ENCODE results near the gene SWAP70.
"Not testable (repeated sequence)": the region's sequence is repeated elsewhere in the genome, so short reads cannot be mapped to it uniquely, and the experiment has no call there.

SWAP70 gene

DNA sequence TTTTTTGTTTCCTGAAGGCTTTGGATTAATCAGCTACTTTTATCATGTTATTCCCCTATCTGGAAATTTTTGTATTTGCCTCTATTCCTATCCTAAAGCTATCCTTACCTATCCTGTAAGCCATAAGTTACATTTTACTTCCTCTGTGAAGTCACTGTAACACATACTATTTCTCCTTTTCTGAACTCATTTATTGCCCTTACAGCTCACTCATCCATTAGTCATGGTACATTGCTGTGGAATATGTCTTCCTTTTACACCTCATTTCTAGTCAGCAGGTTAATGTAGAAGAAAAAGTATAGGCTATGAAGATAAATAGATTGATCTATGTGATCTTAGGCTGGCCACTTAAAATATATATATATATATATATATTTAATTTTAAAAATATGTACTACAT is 28.0 kb downstream of the SWAP70 start:
- Histone ChIP-seq H3K9ac (ENCODE audit: low read length) (no peak overlapping the region), H3K9me3 (ENCODE audit: control insufficient read depth, insufficient read depth, low read depth, low read length) (no peaks in the 10 kb centered on the region), H3K27me3 (ENCODE audit: control insufficient read depth, insufficient read depth, low read length) (no peaks in the 10 kb centered on the region), H3K36me3 (ENCODE audit: control insufficient read depth, insufficient read depth, low read length) (peaks cover 31% of the 10 kb centered on the region), H3K4me1 (ENCODE audit: control insufficient read depth, insufficient read depth, low read length) (peaks cover 38% of the 10 kb centered on the region), H3K4me3 (ENCODE audit: low read depth, low read length) (no peak overlapping the region), H3K27ac (ENCODE audit: low read depth, low read length) (no peak overlapping the region)

DNA sequence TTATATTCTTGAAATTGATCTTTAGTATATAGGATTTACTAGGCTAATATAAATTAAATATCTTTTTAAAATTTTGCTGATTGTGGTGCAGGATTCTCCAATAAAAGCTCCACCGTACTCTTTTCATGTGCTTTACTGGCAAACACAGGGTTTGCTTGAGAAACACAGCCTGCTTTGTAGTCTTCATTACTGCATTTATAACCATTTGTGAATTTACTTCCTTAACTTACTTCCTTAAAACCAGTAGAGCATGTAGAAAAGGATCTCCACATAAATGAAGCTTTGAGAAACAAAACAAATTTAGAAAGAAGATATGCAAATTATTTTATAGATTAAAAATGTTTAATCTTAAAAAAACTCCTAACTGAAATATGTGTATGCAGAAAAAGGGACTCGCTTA is 28.8 kb downstream of the SWAP70 start:
- no peak overlapping the region for H3K4me3 ChIP-seq (ENCODE audit: low read depth, low read length)
- H3K27me3 ChIP-seq (ENCODE audit: control insufficient read depth, insufficient read depth, low read length): no peaks in the 10 kb centered on the region
- no peaks in the 10 kb centered on the region for H3K9me3 ChIP-seq (ENCODE audit: control insufficient read depth, insufficient read depth, low read depth, low read length)
- H3K4me1 ChIP-seq (ENCODE audit: control insufficient read depth, insufficient read depth, low read length): peaks cover 37% of the 10 kb centered on the region
- H3K36me3 ChIP-seq (ENCODE audit: control insufficient read depth, insufficient read depth, low read length): peaks cover 31% of the 10 kb centered on the region
- no peak overlapping the region for H3K9ac ChIP-seq (ENCODE audit: low read length)
- no peak overlapping the region for H3K27ac ChIP-seq (ENCODE audit: low read depth, low read length)

GRCh38 chr11:9693801-9694553 is 30.1 kb downstream of the SWAP70 start:
- no peaks in the 10 kb centered on the region for H3K9me3 ChIP-seq (ENCODE audit: control insufficient read depth, insufficient read depth, low read depth, low read length)
- H3K4me3 ChIP-seq (ENCODE audit: low read depth, low read length): no peak overlapping the region
- H3K36me3 ChIP-seq (ENCODE audit: control insufficient read depth, insufficient read depth, low read length): peaks cover 31% of the 10 kb centered on the region
- H3K27me3 ChIP-seq (ENCODE audit: control insufficient read depth, insufficient read depth, low read length): no peaks in the 10 kb centered on the region
- H3K27ac ChIP-seq (ENCODE audit: low read depth, low read length): no peak overlapping the region
- peaks cover 24% of the 10 kb centered on the region for H3K4me1 ChIP-seq (ENCODE audit: control insufficient read depth, insufficient read depth, low read length)
- H3K9ac ChIP-seq (ENCODE audit: low read length): no peak overlapping the region

GRCh38 chr11:9695228-9695627 is 31.4 kb downstream of the SWAP70 start:
- peaks cover 31% of the 10 kb centered on the region for H3K36me3 ChIP-seq (ENCODE audit: control insufficient read depth, insufficient read depth, low read length)
- H3K27ac ChIP-seq (ENCODE audit: low read depth, low read length); H3K27me3 ChIP-seq (ENCODE audit: control insufficient read depth, insufficient read depth, low read length); H3K9ac ChIP-seq (ENCODE audit: low read length); H3K4me3 ChIP-seq (ENCODE audit: low read depth, low read length); H3K9me3 ChIP-seq (ENCODE audit: control insufficient read depth, insufficient read depth, low read depth, low read length): not testable (repeated sequence)
- peaks cover 15% of the 10 kb centered on the region for H3K4me1 ChIP-seq (ENCODE audit: control insufficient read depth, insufficient read depth, low read length)

GRCh38 chr11:9697766-9698165 is 33.9 kb downstream of the SWAP70 start:
- Histone ChIP-seq H3K27ac (ENCODE audit: low read depth, low read length) (no peak overlapping the region), H3K9ac (ENCODE audit: low read length) (no peak overlapping the region), H3K36me3 (ENCODE audit: control insufficient read depth, insufficient read depth, low read length) (peaks cover 31% of the 10 kb centered on the region), H3K4me3 (ENCODE audit: low read depth, low read length) (no peak overlapping the region), H3K9me3 (ENCODE audit: control insufficient read depth, insufficient read depth, low read depth, low read length) (no peaks in the 10 kb centered on the region), H3K4me1 (ENCODE audit: control insufficient read depth, insufficient read depth, low read length) (peaks cover 9% of the 10 kb centered on the region), H3K27me3 (ENCODE audit: control insufficient read depth, insufficient read depth, low read length) (no peaks in the 10 kb centered on the region)

DNA sequence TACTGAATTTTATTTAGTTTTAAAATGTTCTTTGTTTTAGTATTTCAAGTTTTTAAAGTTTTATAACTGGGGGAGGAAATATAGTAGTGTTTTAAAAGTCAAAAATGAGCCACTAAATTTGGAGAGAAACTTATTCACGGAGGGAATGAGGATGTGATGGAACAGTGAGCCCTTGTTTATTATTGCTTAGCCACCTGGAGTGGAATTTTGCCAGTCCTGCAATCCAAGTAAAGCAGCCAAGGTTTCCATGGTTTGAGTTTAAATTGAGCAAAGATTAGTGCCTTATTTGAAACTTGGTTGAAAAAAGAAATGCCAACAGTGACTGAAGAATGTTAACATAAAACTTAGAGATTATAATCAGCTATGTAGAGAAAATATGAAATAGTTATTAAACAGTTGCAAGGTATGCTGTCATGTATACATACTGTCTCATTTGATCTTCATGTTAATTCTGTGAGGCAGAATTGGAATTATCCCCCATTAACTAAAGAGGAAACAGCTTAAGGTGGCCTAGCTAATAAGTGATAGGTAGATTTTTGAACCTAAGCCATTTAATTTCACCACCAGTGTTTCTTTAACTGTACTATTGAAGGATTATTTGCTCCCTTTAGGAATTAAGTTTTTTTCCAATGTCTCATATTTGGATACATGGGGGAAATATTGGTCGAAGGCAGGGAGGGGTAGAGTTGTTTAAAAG is 36.4 kb downstream of the SWAP70 start:
- no peaks in the 10 kb centered on the region for H3K27me3 ChIP-seq (ENCODE audit: control insufficient read depth, insufficient read depth, low read length)
- no peak overlapping the region for H3K4me3 ChIP-seq (ENCODE audit: low read depth, low read length)
- peaks cover 8% of the 10 kb centered on the region; the same call in 1 of the 2 replicates for H3K4me1 ChIP-seq (ENCODE audit: control insufficient read depth, insufficient read depth, low read length)
- H3K9me3 ChIP-seq (ENCODE audit: control insufficient read depth, insufficient read depth, low read depth, low read length): no peaks in the 10 kb centered on the region
- no peak overlapping the region for H3K9ac ChIP-seq (ENCODE audit: low read length)
- H3K36me3 ChIP-seq (ENCODE audit: control insufficient read depth, insufficient read depth, low read length): peaks cover 20% of the 10 kb centered on the region
- no peak overlapping the region for H3K27ac ChIP-seq (ENCODE audit: low read depth, low read length)

DNA sequence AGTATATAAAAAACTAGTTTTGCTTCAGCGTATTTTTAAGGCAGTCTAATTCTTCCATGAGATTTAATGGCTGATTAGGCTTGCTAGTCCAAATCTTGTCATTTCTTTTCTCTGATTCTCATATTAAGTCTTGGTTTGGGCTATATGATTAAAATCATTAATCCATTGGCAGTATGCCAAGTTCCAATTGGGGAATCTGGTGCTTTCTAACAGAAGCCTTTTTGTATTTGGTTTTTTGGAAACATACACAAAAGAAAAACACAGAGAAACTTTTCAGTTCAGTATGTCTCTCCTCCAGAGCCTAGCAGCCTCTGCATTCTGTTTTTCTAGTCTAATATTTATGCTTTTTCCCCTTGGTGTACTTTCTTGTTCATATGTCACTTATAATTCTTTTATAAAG is 37.9 kb downstream of the SWAP70 start:
- no peak overlapping the region for H3K9ac ChIP-seq (ENCODE audit: low read length)
- H3K4me1 ChIP-seq (ENCODE audit: control insufficient read depth, insufficient read depth, low read length): peaks cover 8% of the 10 kb centered on the region; the same call in 1 of the 2 replicates
- no peaks in the 10 kb centered on the region for H3K27me3 ChIP-seq (ENCODE audit: control insufficient read depth, insufficient read depth, low read length)
- H3K36me3 ChIP-seq (ENCODE audit: control insufficient read depth, insufficient read depth, low read length): peaks cover 5% of the 10 kb centered on the region; the same call in 1 of the 2 replicates
- no peak overlapping the region for H3K4me3 ChIP-seq (ENCODE audit: low read depth, low read length)
- no peak overlapping the region for H3K27ac ChIP-seq (ENCODE audit: low read depth, low read length)
- H3K9me3 ChIP-seq (ENCODE audit: control insufficient read depth, insufficient read depth, low read depth, low read length): no peaks in the 10 kb centered on the region

DNA sequence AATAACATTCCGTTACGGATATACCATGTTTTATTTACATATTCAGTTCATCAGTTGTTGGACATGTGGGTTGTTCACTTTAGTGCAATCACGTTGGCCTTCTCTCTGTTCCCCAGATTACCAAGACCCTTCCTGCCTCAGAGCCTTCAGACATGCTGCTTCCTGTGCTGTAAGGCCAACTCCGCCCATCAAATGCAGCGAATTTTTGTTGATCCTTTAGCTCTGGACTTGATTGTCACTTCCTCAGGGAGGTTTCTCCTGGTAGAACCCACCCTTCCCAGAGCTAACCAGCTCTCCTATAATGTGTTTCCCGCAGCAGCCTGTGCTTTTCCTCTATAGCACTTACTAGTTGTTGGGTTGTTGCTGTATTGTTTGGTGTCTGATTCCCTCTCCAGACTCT is 39.4 kb downstream of the SWAP70 start:
- H3K9me3 ChIP-seq (ENCODE audit: control insufficient read depth, insufficient read depth, low read depth, low read length): no peaks in the 10 kb centered on the region
- H3K4me1 ChIP-seq (ENCODE audit: control insufficient read depth, insufficient read depth, low read length): peaks cover 8% of the 10 kb centered on the region; the same call in 1 of the 2 replicates
- no peak overlapping the region for H3K9ac ChIP-seq (ENCODE audit: low read length)
- no peaks in the 10 kb centered on the region for H3K27me3 ChIP-seq (ENCODE audit: control insufficient read depth, insufficient read depth, low read length)
- H3K4me3 ChIP-seq (ENCODE audit: low read depth, low read length): no peak overlapping the region
- no peak overlapping the region for H3K27ac ChIP-seq (ENCODE audit: low read depth, low read length)
- H3K36me3 ChIP-seq (ENCODE audit: control insufficient read depth, insufficient read depth, low read length): peaks cover 5% of the 10 kb centered on the region; the same call in 1 of the 2 replicates

GRCh38 chr11:9704037-9704436 is 40.2 kb downstream of the SWAP70 start:
- Histone ChIP-seq H3K27me3 (ENCODE audit: control insufficient read depth, insufficient read depth, low read length) (no peaks in the 10 kb centered on the region), H3K9me3 (ENCODE audit: control insufficient read depth, insufficient read depth, low read depth, low read length) (no peaks in the 10 kb centered on the region), H3K36me3 (ENCODE audit: control insufficient read depth, insufficient read depth, low read length) (peaks cover 5% of the 10 kb centered on the region; the same call in 1 of the 2 replicates), H3K4me3 (ENCODE audit: low read depth, low read length) (no peak overlapping the region), H3K9ac (ENCODE audit: low read length) (no peak overlapping the region), H3K4me1 (ENCODE audit: control insufficient read depth, insufficient read depth, low read length) (peaks cover 8% of the 10 kb centered on the region; the same call in 1 of the 2 replicates), H3K27ac (ENCODE audit: low read depth, low read length) (no peak overlapping the region)

DNA sequence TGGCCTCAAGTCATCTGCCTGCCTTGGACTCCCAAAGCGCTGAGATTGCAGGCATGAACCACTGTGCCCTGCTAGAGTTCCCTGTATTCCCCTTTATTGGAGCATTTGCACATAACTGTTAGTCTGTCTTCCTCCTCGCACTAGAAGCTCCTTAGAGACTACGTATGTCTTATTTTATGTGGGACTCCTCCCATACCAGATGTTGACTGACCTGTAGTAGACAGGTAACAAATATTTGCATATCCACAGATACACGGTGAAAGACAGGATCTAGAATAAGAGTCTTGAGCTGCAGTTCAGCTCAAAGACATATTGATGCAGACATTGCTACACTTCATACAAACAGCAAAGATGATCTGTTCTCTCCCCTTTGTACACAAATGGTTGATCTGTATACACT is 40.7 kb downstream of the SWAP70 start:
- no peak overlapping the region for H3K9ac ChIP-seq (ENCODE audit: low read length)
- H3K27me3 ChIP-seq (ENCODE audit: control insufficient read depth, insufficient read depth, low read length): no peaks in the 10 kb centered on the region
- H3K9me3 ChIP-seq (ENCODE audit: control insufficient read depth, insufficient read depth, low read depth, low read length): no peaks in the 10 kb centered on the region
- peaks cover 5% of the 10 kb centered on the region; the same call in 1 of the 2 replicates for H3K36me3 ChIP-seq (ENCODE audit: control insufficient read depth, insufficient read depth, low read length)
- peaks cover 13% of the 10 kb centered on the region for H3K4me1 ChIP-seq (ENCODE audit: control insufficient read depth, insufficient read depth, low read length)
- H3K27ac ChIP-seq (ENCODE audit: low read depth, low read length): no peak overlapping the region
- H3K4me3 ChIP-seq (ENCODE audit: low read depth, low read length): no peak overlapping the region

DNA sequence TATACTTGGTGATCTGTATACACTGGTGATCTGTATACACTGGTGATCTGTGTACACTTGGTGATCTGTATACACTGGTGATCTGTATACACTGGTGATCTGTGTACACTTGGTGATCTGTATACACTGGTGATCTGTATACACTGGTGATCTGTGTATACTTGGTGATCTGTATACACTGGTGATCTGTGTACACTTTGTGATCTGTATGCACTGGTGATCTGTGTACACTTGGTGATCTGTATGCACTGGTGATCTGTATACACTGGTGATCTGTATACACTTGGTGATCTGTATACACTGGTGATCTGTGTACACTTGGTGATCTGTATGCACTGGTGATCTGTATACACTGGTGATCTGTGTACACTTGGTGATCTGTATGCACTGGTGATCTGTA is 41.5 kb downstream of the SWAP70 start:
- not testable (repeated sequence) for H3K9ac ChIP-seq (ENCODE audit: low read length); H3K36me3 ChIP-seq (ENCODE audit: control insufficient read depth, insufficient read depth, low read length); H3K27ac ChIP-seq (ENCODE audit: low read depth, low read length); H3K4me3 ChIP-seq (ENCODE audit: low read depth, low read length); H3K27me3 ChIP-seq (ENCODE audit: control insufficient read depth, insufficient read depth, low read length); H3K9me3 ChIP-seq (ENCODE audit: control insufficient read depth, insufficient read depth, low read depth, low read length)
- peaks cover 15% of the 10 kb centered on the region for H3K4me1 ChIP-seq (ENCODE audit: control insufficient read depth, insufficient read depth, low read length)
